GM12864 (cell line): ENCODE measurements around the gene MED9.
"Not testable (repeated sequence)": the region's sequence is repeated elsewhere in the genome, so short reads cannot be mapped to it uniquely, and the experiment has no call there.

Experiments used
- DNase-seq: peaks from one replicate; pipeline ENCODE4 v3.0.0-alpha.2; 2011; ENCODE audit warnings: low read depth
- H3K4me3 ChIP-seq: 2 replicates; pipeline ENCODE4 v1.5.1; 2011; ENCODE audit warnings: mild to moderate bottlenecking, low read depth, low read length, control low read depth
- CTCF ChIP-seq: IDR thresholded peaks from 2 replicates; pipeline ENCODE4 v1.5.1; 2011; ENCODE audit warnings: low read depth, mild to moderate bottlenecking, moderate library complexity, low read length, control low read depth, inconsistent platforms; ENCODE audit errors: missing control alignments

MED9 gene

GRCh38 chr17:17463821-17464220, 13.0 kb upstream of the MED9 start:
- H3K4me3 ChIP-seq = no peak overlapping the region
- no peak for TF ChIP-seq CTCF
- no peak for DNase-seq

- not testable (repeated sequence) for DNase-seq, H3K4me3 ChIP-seq
Observed at GRCh38 chr17:17465878-17466277, 10.9 kb upstream of the MED9 start.

GRCh38 chr17:17466511-17466910, 10.3 kb upstream of the MED9 start:
- DNase-seq = no peak
- TF ChIP-seq CTCF = no peak
- H3K4me3 ChIP-seq = no peak overlapping the region

GRCh38 chr17:17467016-17467415, 9.8 kb upstream of the MED9 start:
- no peak for DNase-seq
- H3K4me3 ChIP-seq = no peak overlapping the region
- TF ChIP-seq CTCF = no peak

- TF ChIP-seq CTCF = no peak
- no peak for DNase-seq
Observed at GRCh38 chr17:17467720-17468119, 9.1 kb upstream of the MED9 start.

GRCh38 chr17:17468217-17469010, 8.4 kb upstream of the MED9 start:
- TF ChIP-seq CTCF = no peak
- H3K4me3 ChIP-seq = no peak overlapping the region
- DNase-seq = no peak

More at GRCh38 chr17:17467720-17468119, 9.1 kb upstream of the MED9 start:
- H3K4me3 ChIP-seq = no peak overlapping the region

GRCh38 chr17:17469358-17469757, 7.4 kb upstream of the MED9 start:
- H3K4me3 ChIP-seq = no peak overlapping the region

More at GRCh38 chr17:17469358-17469757, 7.4 kb upstream of the MED9 start:
- no peak for DNase-seq
- TF ChIP-seq CTCF = no peak
